GM12891 (cell line): ENCODE results near the gene C11orf21.

ENCODE experiments used
- PAX5 ChIP-seq: IDR thresholded peaks from 2 replicates; pipeline ENCODE4 v1.6.1; 2011; ENCODE audit warnings: low read length, moderate library complexity, mild to moderate bottlenecking; ENCODE audit not compliant: insufficient read depth, severe bottlenecking
- POLR2A ChIP-seq: IDR thresholded peaks from 2 replicates; pipeline ENCODE4 v1.6.1; 2011; ENCODE audit warnings: low read depth, low read length, control low read depth
- POLR2AphosphoS5 ChIP-seq: IDR thresholded peaks from 2 replicates; pipeline ENCODE4 v1.6.1; 2011; ENCODE audit warnings: low read depth, low read length, control low read depth
- TAF1 ChIP-seq: IDR thresholded peaks from 2 replicates; pipeline ENCODE4 v1.6.1; 2011; ENCODE audit warnings: low read depth, low read length, control low read depth

GRCh38 chr11:2313051-2313951 is 11.6 kb upstream of the C11orf21 start:
- TF ChIP-seq POLR2A (no peak), POLR2AphosphoS5 (no peak), TAF1 (no peak), PAX5 (no peak)
